ENCODE results near the gene GPR35.

GPR35 gene

DNA sequence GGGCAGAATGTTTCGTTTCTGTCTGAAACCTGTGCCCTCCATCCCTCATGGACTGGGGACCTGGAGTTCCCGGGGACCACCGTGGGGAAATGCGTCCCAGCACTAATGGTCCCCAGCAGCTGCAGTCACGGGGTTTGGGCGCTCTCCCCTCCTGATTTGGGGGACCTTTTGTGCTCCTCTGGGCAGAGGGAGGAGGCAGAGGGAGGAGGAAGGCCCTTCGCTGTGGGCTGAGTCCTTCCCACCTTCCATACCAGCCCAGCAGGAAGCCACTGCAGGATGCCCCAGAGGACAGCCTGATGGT is 3.2 kb downstream of the GPR35 start:
- Histone ChIP-seq H3K27ac (ENCODE audit: low read length) (no peak overlapping the region), H2AFZ (ENCODE audit: low read depth, low read length) (no peak overlapping the region), H3K79me2 (ENCODE audit: insufficient read depth, low read length) (no peaks in the 10 kb centered on the region), H3K27me3 (ENCODE audit: insufficient read depth, low read length, poor library complexity) (no peaks in the 10 kb centered on the region), H3K4me1 (ENCODE audit: insufficient read depth, low read length) (no peaks in the 10 kb centered on the region), H3K4me3 (ENCODE audit: low read depth in 1 of 2, low read length in 2 of 2) (no peak overlapping the region), H3K36me3 (ENCODE audit: insufficient read depth, low read length) (no peaks in the 10 kb centered on the region), H3K9ac (ENCODE audit: low read depth, low read length) (no peak overlapping the region), H3K9me3 (ENCODE audit: insufficient read depth, low read length, severe bottlenecking) (peaks cover 6% of the 10 kb centered on the region), H3K4me2 (ENCODE audit: insufficient read depth, low read length) (no peak overlapping the region), H4K20me1 (ENCODE audit: insufficient read depth, low read length) (no peaks in the 10 kb centered on the region)
- ATAC-seq (ENCODE audit: insufficient read depth, low read depth) (no peak), DNase-seq (no peak)
- TF ChIP-seq, protein P1, sequence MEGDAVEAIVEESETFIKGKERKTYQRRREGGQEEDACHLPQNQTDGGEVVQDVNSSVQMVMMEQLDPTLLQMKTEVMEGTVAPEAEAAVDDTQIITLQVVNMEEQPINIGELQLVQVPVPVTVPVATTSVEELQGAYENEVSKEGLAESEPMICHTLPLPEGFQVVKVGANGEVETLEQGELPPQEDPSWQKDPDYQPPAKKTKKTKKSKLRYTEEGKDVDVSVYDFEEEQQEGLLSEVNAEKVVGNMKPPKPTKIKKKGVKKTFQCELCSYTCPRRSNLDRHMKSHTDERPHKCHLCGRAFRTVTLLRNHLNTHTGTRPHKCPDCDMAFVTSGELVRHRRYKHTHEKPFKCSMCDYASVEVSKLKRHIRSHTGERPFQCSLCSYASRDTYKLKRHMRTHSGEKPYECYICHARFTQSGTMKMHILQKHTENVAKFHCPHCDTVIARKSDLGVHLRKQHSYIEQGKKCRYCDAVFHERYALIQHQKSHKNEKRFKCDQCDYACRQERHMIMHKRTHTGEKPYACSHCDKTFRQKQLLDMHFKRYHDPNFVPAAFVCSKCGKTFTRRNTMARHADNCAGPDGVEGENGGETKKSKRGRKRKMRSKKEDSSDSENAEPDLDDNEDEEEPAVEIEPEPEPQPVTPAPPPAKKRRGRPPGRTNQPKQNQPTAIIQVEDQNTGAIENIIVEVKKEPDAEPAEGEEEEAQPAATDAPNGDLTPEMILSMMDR (IDR thresholded peaks at IDR 0.05; ENCODE audit: borderline replicate concordance, extremely low read depth, low read length, poor library complexity, severe bottlenecking): no peak
- TF ChIP-seq EZH2 (IDR thresholded peaks at IDR 0.05; ENCODE audit: borderline replicate concordance, low read depth, low read length, severe bottlenecking): no peak

DNA sequence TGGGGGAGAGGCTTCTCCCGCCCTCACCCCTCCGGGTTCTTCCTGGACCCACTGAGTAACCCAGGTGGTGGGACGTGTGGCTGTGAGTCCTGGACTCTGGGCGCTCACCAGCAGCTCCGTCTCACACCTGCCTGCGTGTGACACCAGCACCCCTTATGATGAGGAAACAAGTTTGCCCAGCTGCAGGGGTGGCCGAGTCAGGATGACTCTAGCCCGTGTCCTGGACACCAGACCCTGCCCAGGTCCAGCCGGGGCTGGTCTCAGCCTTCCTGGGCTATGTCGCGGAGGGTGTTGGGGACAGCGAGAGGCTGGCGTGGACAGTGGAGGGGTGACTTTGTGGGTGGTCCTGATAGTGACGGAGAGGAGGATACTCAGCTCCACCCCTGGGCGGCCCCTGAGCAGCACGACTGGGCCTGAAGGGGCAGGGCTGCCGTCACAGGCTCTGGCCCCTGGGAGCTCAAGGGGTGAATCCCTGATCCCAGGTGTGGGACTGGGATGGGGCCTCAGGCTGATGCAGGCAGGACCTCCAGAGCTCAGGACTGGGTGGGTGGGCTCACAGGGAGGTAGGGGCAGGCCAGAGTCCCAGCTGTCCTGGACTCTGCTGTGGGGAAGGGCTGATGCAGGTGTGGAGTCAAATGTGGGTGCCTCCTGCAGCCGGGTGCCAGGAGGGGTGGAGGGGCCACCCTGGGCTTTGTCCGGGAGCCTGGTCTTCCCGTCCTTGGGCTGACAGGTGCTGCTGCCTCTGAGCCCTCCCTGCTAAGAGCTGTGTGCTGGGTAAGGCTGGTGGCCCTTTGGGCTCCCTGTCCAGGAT is 3.7 kb downstream of the GPR35 start:
- Histone ChIP-seq H3K27me3 (ENCODE audit: insufficient read depth, low read length, poor library complexity) (no peaks in the 10 kb centered on the region), H3K4me1 (ENCODE audit: insufficient read depth, low read length) (no peaks in the 10 kb centered on the region), H3K4me3 (ENCODE audit: low read depth in 1 of 2, low read length in 2 of 2) (no peak overlapping the region), H3K9me3 (ENCODE audit: insufficient read depth, low read length, severe bottlenecking) (peaks cover 11% of the 10 kb centered on the region), H3K36me3 (ENCODE audit: insufficient read depth, low read length) (no peaks in the 10 kb centered on the region), H3K9ac (ENCODE audit: low read depth, low read length) (no peak overlapping the region), H2AFZ (ENCODE audit: low read depth, low read length) (no peak overlapping the region), H3K27ac (ENCODE audit: low read length) (no peak overlapping the region), H3K4me2 (ENCODE audit: insufficient read depth, low read length) (no peak overlapping the region), H3K79me2 (ENCODE audit: insufficient read depth, low read length) (no peaks in the 10 kb centered on the region), H4K20me1 (ENCODE audit: insufficient read depth, low read length) (no peaks in the 10 kb centered on the region)
- no peak for DNase-seq
- no peak for ATAC-seq (ENCODE audit: insufficient read depth, low read depth)
- TF ChIP-seq, protein P1 (IDR thresholded peaks at IDR 0.05; ENCODE audit: borderline replicate concordance, extremely low read depth, low read length, poor library complexity, severe bottlenecking): no peak
- no peak for TF ChIP-seq EZH2 (IDR thresholded peaks at IDR 0.05; ENCODE audit: borderline replicate concordance, low read depth, low read length, severe bottlenecking)

DNA sequence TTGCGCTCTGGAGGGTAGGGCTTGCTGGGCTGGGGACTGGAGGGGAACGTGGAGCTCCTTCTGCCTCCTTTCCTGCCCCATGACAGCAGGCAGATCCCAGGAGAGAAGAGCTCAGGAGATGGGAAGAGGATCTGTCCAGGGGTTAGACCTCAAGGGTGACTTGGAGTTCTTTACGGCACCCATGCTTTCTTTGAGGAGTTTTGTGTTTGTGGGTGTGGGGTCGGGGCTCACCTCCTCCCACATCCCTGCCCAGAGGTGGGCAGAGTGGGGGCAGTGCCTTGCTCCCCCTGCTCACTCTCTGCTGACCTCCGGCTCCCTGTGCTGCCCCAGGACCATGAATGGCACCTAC is 4.3 kb downstream of the GPR35 start:
- H3K27me3 ChIP-seq (ENCODE audit: insufficient read depth, low read length, poor library complexity): no peaks in the 10 kb centered on the region
- no peak for ATAC-seq (ENCODE audit: insufficient read depth, low read depth)
- no peak overlapping the region for H3K4me3 ChIP-seq (ENCODE audit: low read depth in 1 of 2, low read length in 2 of 2)
- H3K4me2 ChIP-seq (ENCODE audit: insufficient read depth, low read length): no peak overlapping the region
- no peaks in the 10 kb centered on the region for H3K79me2 ChIP-seq (ENCODE audit: insufficient read depth, low read length)
- no peak for DNase-seq
- H2AFZ ChIP-seq (ENCODE audit: low read depth, low read length): no peak overlapping the region
- TF ChIP-seq, protein P1 (IDR thresholded peaks at IDR 0.05; ENCODE audit: borderline replicate concordance, extremely low read depth, low read length, poor library complexity, severe bottlenecking): no peak
- TF ChIP-seq EZH2 (IDR thresholded peaks at IDR 0.05; ENCODE audit: borderline replicate concordance, low read depth, low read length, severe bottlenecking): no peak
- no peaks in the 10 kb centered on the region for H3K4me1 ChIP-seq (ENCODE audit: insufficient read depth, low read length)
- no peak overlapping the region for H3K27ac ChIP-seq (ENCODE audit: low read length)
- peaks cover 17% of the 10 kb centered on the region for H3K9me3 ChIP-seq (ENCODE audit: insufficient read depth, low read length, severe bottlenecking)
- H3K9ac ChIP-seq (ENCODE audit: low read depth, low read length): no peak overlapping the region
- no peaks in the 10 kb centered on the region for H3K36me3 ChIP-seq (ENCODE audit: insufficient read depth, low read length)
- H4K20me1 ChIP-seq (ENCODE audit: insufficient read depth, low read length): no peaks in the 10 kb centered on the region

All from DND-41 (cell line).